ENCODE data around the gene KCNS3. TPM values are rescaled to one million over a fixed set of nuclear protein-coding genes. Genes with fewer than 3 reads are reported as not detected.

KCNS3 gene
- polyA plus RNA-seq, 4 donors = 0.67 to 14.7 (median 4.2) TPM

DNA sequence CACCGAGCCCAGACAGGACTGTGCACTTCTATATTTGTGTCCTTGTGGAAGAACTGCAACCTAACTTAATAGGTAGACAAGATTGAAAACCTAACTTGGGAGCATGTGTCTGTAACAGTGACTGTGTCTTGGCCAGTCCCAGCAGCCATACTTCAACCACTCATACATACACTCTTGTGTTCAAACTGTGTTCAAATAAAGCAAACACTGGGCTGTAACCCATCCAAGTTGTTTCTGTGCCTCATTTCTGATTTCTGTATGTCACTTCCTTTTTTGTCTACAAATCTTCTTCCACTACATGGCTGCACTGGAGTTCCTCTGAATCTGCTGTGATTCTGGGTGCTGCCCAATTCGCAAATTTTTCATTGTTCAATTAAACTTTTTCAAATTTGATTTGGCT lies 31.2 kb upstream of the KCNS3 start:
- H3K36me3 ChIP-seq (ENCODE audit: control insufficient read depth in 3 of 3, insufficient read depth in 2 of 3, low read depth in 1 of 3, low read length in 3 of 3) = no peaks in the 10 kb centered on the region
- FAIRE-seq (no peak), DNase-seq (no peak)
- no peaks in the 10 kb centered on the region for H3K9me3 ChIP-seq (ENCODE audit: control insufficient read depth in 2 of 2, insufficient read depth in 1 of 2, low read depth in 1 of 2, low read length in 1 of 2)
- H3K27me3 ChIP-seq (ENCODE audit: control insufficient read depth in 3 of 3, insufficient read depth in 3 of 3, low read length in 3 of 3) = no peaks in the 10 kb centered on the region
- no peak overlapping the region for H3K4me3 ChIP-seq (ENCODE audit: low read depth in 1 of 3, low read length in 3 of 3)
- no peaks in the 10 kb centered on the region for H3K4me1 ChIP-seq (ENCODE audit: control insufficient read depth in 3 of 3, insufficient read depth in 2 of 3, low read depth in 1 of 3, low read length in 2 of 3)
- no peak overlapping the region for H3K27ac ChIP-seq (ENCODE audit: low read depth in 1 of 3, low read length in 2 of 3)
- 80 to 86% (median 85%) methylated on average over 2 of the region's 2 CpGs for WGBS, 3 donors

DNA sequence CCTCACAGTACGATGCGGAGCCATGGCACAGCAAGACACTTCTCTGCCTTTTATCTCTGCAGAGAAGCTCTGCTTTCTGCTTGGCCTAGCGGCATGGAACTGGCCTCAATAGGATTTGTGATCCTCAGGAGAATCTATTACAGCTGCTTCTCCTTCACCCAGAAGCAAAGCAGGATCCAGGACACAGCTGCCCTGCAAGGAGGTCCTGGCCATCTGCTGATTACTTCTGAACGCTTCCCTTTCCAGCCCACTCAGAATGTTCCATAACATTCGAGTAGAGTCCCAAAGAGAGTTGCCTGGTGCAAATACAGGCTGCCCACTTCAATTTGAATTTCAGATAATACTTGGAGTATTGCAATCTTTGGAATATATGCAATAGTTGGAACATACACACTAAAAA lies 29.2 kb upstream of the KCNS3 start:
- H3K27me3 ChIP-seq (ENCODE audit: control insufficient read depth in 3 of 3, insufficient read depth in 3 of 3, low read length in 3 of 3) = peaks cover 0 to 2% (median 0%) of the 10 kb centered on the region in 3 donors

DNA sequence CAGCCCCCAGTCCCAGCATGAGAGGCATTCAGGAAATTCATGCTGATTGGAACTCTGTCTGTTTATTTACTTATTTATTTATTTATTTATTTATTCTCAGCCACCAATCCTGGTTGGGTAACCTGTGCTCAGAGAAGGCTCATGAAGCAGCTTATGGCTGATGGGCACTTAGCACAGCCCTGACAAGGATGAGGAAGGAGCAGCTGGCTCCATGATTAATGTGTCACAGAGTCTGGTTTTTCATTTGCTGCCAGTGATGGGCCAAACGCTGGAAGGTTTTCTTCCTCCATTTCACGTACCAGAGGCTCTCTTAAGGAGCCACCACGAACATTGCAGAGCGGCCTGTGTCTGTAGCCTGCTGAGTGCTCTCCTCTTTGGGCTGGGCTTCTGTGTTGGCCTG lies 28.3 kb upstream of the KCNS3 start:
- FAIRE-seq (no peak), DNase-seq (no peak)
- Histone ChIP-seq H3K27me3 (ENCODE audit: control insufficient read depth in 3 of 3, insufficient read depth in 3 of 3, low read length in 3 of 3) (peaks cover 0 to 2% (median 0%) of the 10 kb centered on the region in 3 donors), H3K36me3 (ENCODE audit: control insufficient read depth in 3 of 3, insufficient read depth in 2 of 3, low read depth in 1 of 3, low read length in 3 of 3) (no peaks in the 10 kb centered on the region), H3K27ac (ENCODE audit: low read depth in 1 of 3, low read length in 2 of 3) (no peak overlapping the region), H3K9me3 (ENCODE audit: control insufficient read depth in 2 of 2, insufficient read depth in 1 of 2, low read depth in 1 of 2, low read length in 1 of 2) (no peaks in the 10 kb centered on the region), H3K4me3 (ENCODE audit: low read depth in 1 of 3, low read length in 3 of 3) (no peak overlapping the region), H3K4me1 (ENCODE audit: control insufficient read depth in 3 of 3, insufficient read depth in 2 of 3, low read depth in 1 of 3, low read length in 2 of 3) (no peaks in the 10 kb centered on the region)
- 70 to 86% (median 78%) methylated on average over 4 of the region's 4 CpGs for WGBS, 3 donors

More for the DNA sequence above, 29.2 kb upstream of the KCNS3 start:
- no peak overlapping the region for H3K4me3 ChIP-seq (ENCODE audit: low read depth in 1 of 3, low read length in 3 of 3)
- no peak for FAIRE-seq
- no peaks in the 10 kb centered on the region for H3K9me3 ChIP-seq (ENCODE audit: control insufficient read depth in 2 of 2, insufficient read depth in 1 of 2, low read depth in 1 of 2, low read length in 1 of 2)
- no peaks in the 10 kb centered on the region for H3K4me1 ChIP-seq (ENCODE audit: control insufficient read depth in 3 of 3, insufficient read depth in 2 of 3, low read depth in 1 of 3, low read length in 2 of 3)
- WGBS, 3 donors = 77 to 85% (median 83%) methylated on average over 5 of the region's 5 CpGs
- DNase-seq = no peak
- no peaks in the 10 kb centered on the region for H3K36me3 ChIP-seq (ENCODE audit: control insufficient read depth in 3 of 3, insufficient read depth in 2 of 3, low read depth in 1 of 3, low read length in 3 of 3)
- H3K27ac ChIP-seq (ENCODE audit: low read depth in 1 of 3, low read length in 2 of 3) = no peak overlapping the region

DNA sequence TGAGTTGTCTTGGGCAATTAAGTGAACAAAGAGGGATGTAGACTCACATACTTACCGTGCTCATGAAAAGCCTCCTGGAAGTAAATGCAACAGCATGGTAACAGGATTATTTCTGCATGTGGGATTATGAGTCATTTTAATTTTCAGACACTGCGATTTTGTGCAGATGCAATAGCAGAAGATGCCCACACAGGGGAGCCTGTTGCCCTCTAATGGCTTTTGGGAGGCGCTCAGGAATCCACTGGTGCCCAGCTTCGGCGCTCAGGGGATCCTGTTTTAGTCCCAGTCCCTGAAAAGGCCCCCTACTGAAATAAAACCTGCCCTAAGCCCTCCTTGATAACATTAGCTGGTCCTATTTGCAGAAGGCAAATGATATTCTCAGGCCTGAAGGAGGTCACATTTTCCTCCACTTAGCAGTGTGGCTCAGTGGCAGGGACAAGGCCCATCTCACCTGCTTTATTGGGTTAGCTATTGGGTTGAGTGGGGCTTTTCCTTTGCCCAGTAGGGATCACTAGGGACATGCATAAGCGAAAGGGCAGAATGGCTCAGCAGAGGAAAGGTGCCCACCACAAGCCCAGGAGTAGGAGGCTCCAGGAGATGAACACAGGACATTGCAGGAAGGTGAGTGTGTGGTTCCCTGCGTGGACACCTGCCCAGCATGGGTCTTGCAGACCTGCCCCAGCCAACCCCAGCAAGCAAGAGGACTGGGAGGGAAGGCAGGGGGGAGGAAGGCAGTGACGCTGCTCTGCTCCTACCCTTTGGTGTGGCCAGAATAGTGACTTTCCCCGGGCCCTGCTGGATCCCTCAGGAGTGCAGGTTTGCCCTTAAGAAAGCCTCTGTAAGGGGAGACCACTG lies 26.5 kb upstream of the KCNS3 start:
- DNase-seq = peak; percentile 20 to 48
- WGBS, 3 donors = 38 to 42% (median 41%) methylated on average over 9 of the region's 9 CpGs
- no peaks in the 10 kb centered on the region for H3K4me1 ChIP-seq (ENCODE audit: control insufficient read depth in 3 of 3, insufficient read depth in 2 of 3, low read depth in 1 of 3, low read length in 2 of 3)
- no peak overlapping the region for H3K4me3 ChIP-seq (ENCODE audit: low read depth in 1 of 3, low read length in 3 of 3)
- no peak for FAIRE-seq
- H3K27me3 ChIP-seq (ENCODE audit: control insufficient read depth in 3 of 3, insufficient read depth in 3 of 3, low read length in 3 of 3) = peaks cover 0 to 2% (median 0%) of the 10 kb centered on the region in 3 donors
- no peaks in the 10 kb centered on the region for H3K9me3 ChIP-seq (ENCODE audit: control insufficient read depth in 2 of 2, insufficient read depth in 1 of 2, low read depth in 1 of 2, low read length in 1 of 2)
- H3K36me3 ChIP-seq (ENCODE audit: control insufficient read depth in 3 of 3, insufficient read depth in 2 of 3, low read depth in 1 of 3, low read length in 3 of 3) = no peaks in the 10 kb centered on the region
- no peak overlapping the region for H3K27ac ChIP-seq (ENCODE audit: low read depth in 1 of 3, low read length in 2 of 3)

- no peak for FAIRE-seq
- H3K4me3 ChIP-seq (ENCODE audit: low read depth in 1 of 3, low read length in 3 of 3) = no peak overlapping the region
- 59 to 69% (median 66%) methylated on average over 4 of the region's 4 CpGs for WGBS, 3 donors
- H3K27me3 ChIP-seq (ENCODE audit: control insufficient read depth in 3 of 3, insufficient read depth in 3 of 3, low read length in 3 of 3) = peaks cover 0 to 5% (median 0%) of the 10 kb centered on the region in 3 donors
- no peaks in the 10 kb centered on the region for H3K4me1 ChIP-seq (ENCODE audit: control insufficient read depth in 3 of 3, insufficient read depth in 2 of 3, low read depth in 1 of 3, low read length in 2 of 3)
- DNase-seq = no peak
- H3K9me3 ChIP-seq (ENCODE audit: control insufficient read depth in 2 of 2, insufficient read depth in 1 of 2, low read depth in 1 of 2, low read length in 1 of 2) = no peaks in the 10 kb centered on the region
- H3K27ac ChIP-seq (ENCODE audit: low read depth in 1 of 3, low read length in 2 of 3) = no peak overlapping the region
- no peaks in the 10 kb centered on the region for H3K36me3 ChIP-seq (ENCODE audit: control insufficient read depth in 3 of 3, insufficient read depth in 2 of 3, low read depth in 1 of 3, low read length in 3 of 3)
Observed at GRCh38 chr2:17853799-17854198, 24.7 kb upstream of the KCNS3 start.

DNA sequence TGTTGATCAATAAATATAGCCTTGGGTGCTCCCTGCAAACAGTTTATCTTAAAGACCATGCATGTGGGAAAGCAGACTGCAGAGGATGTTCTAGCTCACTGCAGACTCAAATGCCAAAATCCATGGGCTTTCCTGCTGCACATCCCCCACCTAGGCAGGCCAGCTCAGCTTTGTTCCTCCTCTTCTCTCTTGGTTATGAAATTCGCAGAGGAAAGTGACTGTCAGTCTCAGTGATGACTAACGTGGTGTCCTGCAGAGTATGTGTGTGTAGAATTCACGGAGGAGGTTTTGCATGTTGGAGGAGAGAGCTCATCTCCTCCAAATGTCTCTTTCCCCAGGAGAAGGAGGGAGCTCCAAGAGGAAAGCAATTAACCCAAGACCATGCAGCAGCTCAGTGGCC lies 21.4 kb upstream of the KCNS3 start:
- FAIRE-seq = no peak
- no peaks in the 10 kb centered on the region for H3K9me3 ChIP-seq (ENCODE audit: control insufficient read depth in 2 of 2, insufficient read depth in 1 of 2, low read depth in 1 of 2, low read length in 1 of 2)
- DNase-seq = no peak
- no peaks in the 10 kb centered on the region for H3K4me1 ChIP-seq (ENCODE audit: control insufficient read depth in 3 of 3, insufficient read depth in 2 of 3, low read depth in 1 of 3, low read length in 2 of 3)
- H3K27ac ChIP-seq (ENCODE audit: low read depth in 1 of 3, low read length in 2 of 3) = no peak overlapping the region
- H3K4me3 ChIP-seq (ENCODE audit: low read depth in 1 of 3, low read length in 3 of 3) = no peak overlapping the region
- no peaks in the 10 kb centered on the region for H3K36me3 ChIP-seq (ENCODE audit: control insufficient read depth in 3 of 3, insufficient read depth in 2 of 3, low read depth in 1 of 3, low read length in 3 of 3)
- peaks cover 0 to 5% (median 0%) of the 10 kb centered on the region in 3 donors for H3K27me3 ChIP-seq (ENCODE audit: control insufficient read depth in 3 of 3, insufficient read depth in 3 of 3, low read length in 3 of 3)
- WGBS, 3 donors = 51 to 64% (median 61%) methylated on average over 3 of the region's 3 CpGs

DNA sequence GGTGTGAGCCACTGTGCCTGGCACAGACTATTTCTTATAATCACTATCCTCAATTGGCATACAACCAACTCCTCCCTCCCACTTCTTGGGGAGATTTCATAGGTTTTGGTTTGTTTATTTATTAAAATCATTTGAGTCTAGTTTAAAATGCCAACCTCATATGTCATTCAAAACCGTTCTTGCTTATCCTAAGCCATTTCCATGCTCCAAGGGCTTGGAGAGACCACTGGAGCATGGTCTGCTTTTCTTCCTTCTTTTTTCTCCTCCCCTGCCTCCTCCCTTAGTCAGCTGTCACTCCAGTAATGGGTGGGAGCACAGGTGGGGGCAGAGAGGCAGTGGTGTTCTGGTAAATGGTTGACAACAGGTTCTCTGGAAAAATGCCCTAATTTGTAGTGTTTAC lies 20.4 kb upstream of the KCNS3 start:
- no peak for FAIRE-seq
- peaks cover 0 to 5% (median 0%) of the 10 kb centered on the region in 3 donors for H3K27me3 ChIP-seq (ENCODE audit: control insufficient read depth in 3 of 3, insufficient read depth in 3 of 3, low read length in 3 of 3)
- H3K9me3 ChIP-seq (ENCODE audit: control insufficient read depth in 2 of 2, insufficient read depth in 1 of 2, low read depth in 1 of 2, low read length in 1 of 2) = no peaks in the 10 kb centered on the region
- WGBS, 3 donors = 39 to 55% (median 48%) methylated on average over 1 of the region's 1 CpG
- H3K27ac ChIP-seq (ENCODE audit: low read depth in 1 of 3, low read length in 2 of 3) = no peak overlapping the region
- H3K4me3 ChIP-seq (ENCODE audit: low read depth in 1 of 3, low read length in 3 of 3) = no peak overlapping the region
- no peaks in the 10 kb centered on the region for H3K4me1 ChIP-seq (ENCODE audit: control insufficient read depth in 3 of 3, insufficient read depth in 2 of 3, low read depth in 1 of 3, low read length in 2 of 3)
- no peak for DNase-seq
- H3K36me3 ChIP-seq (ENCODE audit: control insufficient read depth in 3 of 3, insufficient read depth in 2 of 3, low read depth in 1 of 3, low read length in 3 of 3) = no peaks in the 10 kb centered on the region

DNA sequence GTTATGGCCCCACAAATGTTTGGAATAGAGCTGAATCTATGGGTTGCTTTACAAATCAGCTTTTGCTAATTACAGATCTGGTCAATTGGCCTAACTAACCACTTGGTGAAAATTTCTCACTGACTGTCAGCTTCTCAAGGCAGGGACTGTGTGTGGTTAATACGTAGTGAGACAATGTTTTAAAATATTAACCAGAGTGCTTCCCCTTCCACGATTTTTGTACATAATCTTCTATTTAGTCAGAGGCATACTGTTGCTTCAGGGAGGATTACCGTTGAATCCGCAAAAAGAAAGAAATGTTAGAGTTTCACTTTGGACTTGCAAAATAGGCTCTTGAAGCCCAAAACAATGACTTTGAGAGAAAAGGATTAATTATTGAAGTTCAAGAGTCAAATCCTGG lies 14.9 kb upstream of the KCNS3 start:
- no peaks in the 10 kb centered on the region for H3K9me3 ChIP-seq (ENCODE audit: control insufficient read depth in 2 of 2, insufficient read depth in 1 of 2, low read depth in 1 of 2, low read length in 1 of 2)
- DNase-seq (no peak), FAIRE-seq (no peak)
- no peaks in the 10 kb centered on the region for H3K36me3 ChIP-seq (ENCODE audit: control insufficient read depth in 3 of 3, insufficient read depth in 2 of 3, low read depth in 1 of 3, low read length in 3 of 3)
- H3K27me3 ChIP-seq (ENCODE audit: control insufficient read depth in 3 of 3, insufficient read depth in 3 of 3, low read length in 3 of 3) = no peaks in the 10 kb centered on the region
- no peak overlapping the region for H3K27ac ChIP-seq (ENCODE audit: low read depth in 1 of 3, low read length in 2 of 3)
- H3K4me1 ChIP-seq (ENCODE audit: control insufficient read depth in 3 of 3, insufficient read depth in 2 of 3, low read depth in 1 of 3, low read length in 2 of 3) = no peaks in the 10 kb centered on the region
- WGBS, 3 donors = 46 to 64% (median 47%) methylated on average over 4 of the region's 4 CpGs
- no peak overlapping the region for H3K4me3 ChIP-seq (ENCODE audit: low read depth in 1 of 3, low read length in 3 of 3)

DNA sequence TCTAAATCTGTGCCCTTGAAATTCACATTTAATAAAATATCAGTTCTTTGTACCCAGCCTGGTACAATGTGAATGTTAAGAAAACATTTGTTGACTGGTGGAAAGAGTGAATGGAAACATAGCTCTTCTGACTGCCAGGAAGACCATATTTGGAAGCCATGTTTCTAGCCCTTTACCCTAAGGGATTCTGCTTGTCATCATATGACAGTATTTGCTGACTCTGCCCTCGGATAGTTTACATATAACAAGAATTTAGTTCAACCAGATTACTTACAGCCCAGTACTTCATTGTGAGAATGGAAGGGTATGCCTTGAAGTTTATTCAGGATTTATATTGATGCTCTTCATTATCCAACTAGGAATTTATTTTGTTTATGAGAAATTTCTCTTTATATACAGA lies 13.8 kb upstream of the KCNS3 start:
- H3K27ac ChIP-seq (ENCODE audit: low read depth in 1 of 3, low read length in 2 of 3) = no peak overlapping the region
- WGBS, 3 donors = 46 to 55% (median 50%) methylated on average over 1 of the region's 1 CpG
- H3K4me1 ChIP-seq (ENCODE audit: control insufficient read depth in 3 of 3, insufficient read depth in 2 of 3, low read depth in 1 of 3, low read length in 2 of 3) = no peaks in the 10 kb centered on the region
- DNase-seq (no peak), FAIRE-seq (no peak)
- no peaks in the 10 kb centered on the region for H3K36me3 ChIP-seq (ENCODE audit: control insufficient read depth in 3 of 3, insufficient read depth in 2 of 3, low read depth in 1 of 3, low read length in 3 of 3)
- no peaks in the 10 kb centered on the region for H3K9me3 ChIP-seq (ENCODE audit: control insufficient read depth in 2 of 2, insufficient read depth in 1 of 2, low read depth in 1 of 2, low read length in 1 of 2)
- no peak overlapping the region for H3K4me3 ChIP-seq (ENCODE audit: low read depth in 1 of 3, low read length in 3 of 3)
- H3K27me3 ChIP-seq (ENCODE audit: control insufficient read depth in 3 of 3, insufficient read depth in 3 of 3, low read length in 3 of 3) = peaks cover 0 to 4% (median 0%) of the 10 kb centered on the region in 3 donors

All from small intestine (tissue), 7 donors.